ENCODE data around the gene PTGES. TPM values are rescaled to one million over a fixed set of nuclear protein-coding genes. Genes with fewer than 3 reads are reported as not detected.

PTGES gene
- total and polyA plus RNA-seq, 9 of the 15 experiments (the other 6 are each of a cell fraction or from before 2014, with no cell fraction given) = 0.13 TPM; not detected in 8

DNA sequence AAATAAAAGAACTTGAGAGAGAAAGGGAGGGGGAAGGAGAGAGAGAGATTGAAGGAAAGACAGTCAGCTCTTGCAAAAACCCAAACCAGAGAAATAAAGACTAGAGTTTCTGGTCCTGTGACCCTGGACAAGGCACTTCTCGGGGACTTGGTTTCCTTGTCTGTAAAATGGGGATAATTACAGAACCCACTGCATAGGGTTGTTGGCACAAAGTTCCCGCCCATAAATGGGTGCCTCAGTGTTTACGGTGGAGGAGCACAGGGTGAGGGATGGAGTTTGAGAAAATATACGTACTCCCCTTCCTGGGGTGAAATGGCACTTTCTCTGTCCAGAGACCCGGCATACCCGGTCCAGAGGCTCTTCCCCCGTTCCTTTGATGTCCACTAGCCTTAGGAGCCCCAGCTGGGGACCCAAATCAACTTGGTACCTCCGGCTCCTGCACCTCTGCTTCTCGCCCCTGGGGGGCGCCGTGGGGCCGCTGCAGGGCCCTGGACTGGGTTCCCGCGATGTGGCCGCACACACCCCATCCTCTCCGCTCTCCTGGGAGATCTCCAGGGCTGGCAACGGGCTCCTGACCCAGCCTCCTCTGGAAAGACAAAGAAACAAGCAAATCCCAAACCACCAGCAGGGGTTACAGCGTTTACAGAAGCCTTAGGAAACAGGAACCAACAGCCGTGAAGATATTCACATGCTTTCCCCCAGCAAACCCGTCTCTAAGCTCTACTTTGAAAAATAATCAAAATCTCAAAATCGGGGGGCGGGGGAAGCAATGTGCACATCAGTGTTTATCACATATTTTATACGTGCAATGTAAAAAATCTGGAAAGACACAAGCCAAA, 26.3 kb downstream of the PTGES start:
- 10% methylated on average over 19 of the region's 23 CpGs for WGBS (ENCODE audit: insufficient coverage, low coverage, missing lambda C conversion rate)
- H3K36me3 ChIP-seq (ENCODE audit: control insufficient read depth, insufficient read depth, low read length) = no peaks in the 10 kb centered on the region
- H3K9ac ChIP-seq (ENCODE audit: insufficient read depth in 1 of 2, low read depth in 2 of 2, low read length in 2 of 2) = no peak overlapping the region
- H3K79me2 ChIP-seq (ENCODE audit: control insufficient read depth, insufficient read depth, low read length) = no peaks in the 10 kb centered on the region
- in situ Hi-C loops (cut with MboI) (no loop called here), intact Hi-C loops (cut with micrococcal nuclease) (loop anchor here (2.0 to 5.0 kb wide), 4 partner anchors 56 to 1429 kb away; partner anchors contain the start of gene ASB6)
- ChIA-PET POLR2A (interaction anchor here (0.6 to 4.7 kb wide), 9 partner anchors 10 to 1449 kb away, joined by 3 to 23 read pairs (median 4); no protein-coding TSS in a partner anchor), CTCF (ENCODE audit: low intra/inter-chr PET ratio) (interaction anchor here (0.6 to 3.1 kb wide), 12 partner anchors 8 to 437 kb away, joined by 3 to 46 read pairs (median 4); no protein-coding TSS in a partner anchor)
- no peak overlapping the region for H3K4me3 ChIP-seq
- H3K9me3 ChIP-seq (replicated peaks; ENCODE audit: control insufficient read depth, insufficient read depth, low read depth, low read length) = no peaks in the 10 kb centered on the region
- peak; percentile 88 to 98 (median 96) for DNase-seq (ENCODE audit: extremely low read depth in 1 of 4, low spot score in 3 of 4)
- peaks cover 0 to 20% of the 10 kb centered on the region in 2 experiments; a peak in 2 of 5 replicates for H3K4me1 ChIP-seq (replicated peaks in 1 of 2; ENCODE audit: control insufficient read depth in 2 of 2, insufficient read depth in 2 of 2, low read length in 2 of 2)
- peaks cover 15 to 37% of the 10 kb centered on the region in 2 experiments for H3K27me3 ChIP-seq (ENCODE audit: control insufficient read depth in 2 of 2, insufficient read depth in 2 of 2, low read length in 2 of 2)
- H2AFZ ChIP-seq (ENCODE audit: low read depth, low read length) = peak overlapping the region; percentile 32; the same call in 1 of the 2 replicates
- FAIRE-seq = peak; percentile 75
- H4K20me1 ChIP-seq (replicated peaks; ENCODE audit: control insufficient read depth, insufficient read depth, low read length) = no peaks in the 10 kb centered on the region
- no peak overlapping the region for H3K27ac ChIP-seq (ENCODE audit: extremely low read depth, low read depth, low read length)
- no peak overlapping the region; the same call in 1 of the 2 replicates for H3K4me2 ChIP-seq (ENCODE audit: insufficient read depth, low read length)
- no TSS peak for BruUV-seq (replicated peaks)
- peak; percentile 97 for ATAC-seq
- H3K9me1 ChIP-seq (ENCODE audit: control insufficient read depth, insufficient read depth, low read length) = no peaks in the 10 kb centered on the region
- no peak for TF ChIP-seq ZBTB1 (CRISPR knock-in tag; IDR thresholded peaks at IDR 0.05; ENCODE audit: borderline replicate concordance, low read depth)
- TF ChIP-seq, protein P1, sequence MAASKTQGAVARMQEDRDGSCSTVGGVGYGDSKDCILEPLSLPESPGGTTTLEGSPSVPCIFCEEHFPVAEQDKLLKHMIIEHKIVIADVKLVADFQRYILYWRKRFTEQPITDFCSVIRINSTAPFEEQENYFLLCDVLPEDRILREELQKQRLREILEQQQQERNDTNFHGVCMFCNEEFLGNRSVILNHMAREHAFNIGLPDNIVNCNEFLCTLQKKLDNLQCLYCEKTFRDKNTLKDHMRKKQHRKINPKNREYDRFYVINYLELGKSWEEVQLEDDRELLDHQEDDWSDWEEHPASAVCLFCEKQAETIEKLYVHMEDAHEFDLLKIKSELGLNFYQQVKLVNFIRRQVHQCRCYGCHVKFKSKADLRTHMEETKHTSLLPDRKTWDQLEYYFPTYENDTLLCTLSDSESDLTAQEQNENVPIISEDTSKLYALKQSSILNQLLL (CRISPR knock-in tag; IDR thresholded peaks at IDR 0.05; ENCODE audit: borderline replicate concordance) = no peak
- TF ChIP-seq ZNF165 (CRISPR knock-in tag; IDR thresholded peaks at IDR 0.05; ENCODE audit: borderline replicate concordance) = 0 out of 2 replicates have a peak, but pooled peaks have one; percentile 6
- no peak for TF ChIP-seq HMG20B (CRISPR knock-in tag; IDR thresholded peaks at IDR 0.05)
- peak; percentile 64; the same call in 1 of the 2 replicates for TF ChIP-seq LEF1 (IDR thresholded peaks at IDR 0.05)
- TF ChIP-seq, protein P2, sequence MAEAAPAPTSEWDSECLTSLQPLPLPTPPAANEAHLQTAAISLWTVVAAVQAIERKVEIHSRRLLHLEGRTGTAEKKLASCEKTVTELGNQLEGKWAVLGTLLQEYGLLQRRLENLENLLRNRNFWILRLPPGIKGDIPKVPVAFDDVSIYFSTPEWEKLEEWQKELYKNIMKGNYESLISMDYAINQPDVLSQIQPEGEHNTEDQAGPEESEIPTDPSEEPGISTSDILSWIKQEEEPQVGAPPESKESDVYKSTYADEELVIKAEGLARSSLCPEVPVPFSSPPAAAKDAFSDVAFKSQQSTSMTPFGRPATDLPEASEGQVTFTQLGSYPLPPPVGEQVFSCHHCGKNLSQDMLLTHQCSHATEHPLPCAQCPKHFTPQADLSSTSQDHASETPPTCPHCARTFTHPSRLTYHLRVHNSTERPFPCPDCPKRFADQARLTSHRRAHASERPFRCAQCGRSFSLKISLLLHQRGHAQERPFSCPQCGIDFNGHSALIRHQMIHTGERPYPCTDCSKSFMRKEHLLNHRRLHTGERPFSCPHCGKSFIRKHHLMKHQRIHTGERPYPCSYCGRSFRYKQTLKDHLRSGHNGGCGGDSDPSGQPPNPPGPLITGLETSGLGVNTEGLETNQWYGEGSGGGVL (CRISPR knock-in tag; IDR thresholded peaks at IDR 0.05) = no peak
- no peak for TF ChIP-seq BRCA1 (IDR thresholded peaks at IDR 0.05)
- TF ChIP-seq BRCA1 (CRISPR knock-in tag; IDR thresholded peaks at IDR 0.05) = no peak
- TF ChIP-seq KLF1 (tag; IDR thresholded peaks at IDR 0.05) = 0 out of 2 replicates have a peak, but pooled peaks have one; percentile 14
- TF ChIP-seq RAD21 (CRISPR knock-in tag; conservative IDR thresholded peaks at IDR 0.05 in 1 of 2, IDR thresholded peaks at IDR 0.05 in 1 of 2) = peak; percentile 97 to 99
- no peak for TF ChIP-seq BDP1 (IDR thresholded peaks at IDR 0.05; ENCODE audit: insufficient read depth, insufficient read length)
- no peak for TF ChIP-seq SRSF7 (optimal IDR thresholded peaks at IDR 0.05; ENCODE audit: low read depth, low read length)
- no peak for TF ChIP-seq RBM22 (IDR thresholded peaks at IDR 0.05; ENCODE audit: low read depth, low read length, poor library complexity, severe bottlenecking)
- no peak for TF ChIP-seq ZNF184 (CRISPR knock-in tag; IDR thresholded peaks at IDR 0.05)
- peak; percentile 40 for TF ChIP-seq NEUROD1 (IDR thresholded peaks at IDR 0.05; ENCODE audit: borderline replicate concordance, low read depth, low read length, partially characterized antibody)
- no peak for TF ChIP-seq CHCHD3 (CRISPR knock-in tag; IDR thresholded peaks at IDR 0.05)
- TF ChIP-seq HDAC8 (tag; IDR thresholded peaks at IDR 0.05) = no peak
- no peak for TF ChIP-seq ZFP30 (CRISPR knock-in tag; IDR thresholded peaks at IDR 0.05; ENCODE audit: borderline replicate concordance)
